ENCODE measurements around the gene GPC5. TPM values are rescaled to one million over a fixed set of nuclear protein-coding genes. Genes with fewer than 3 reads are reported as not detected.
"Not testable (repeated sequence)": the region's sequence is repeated elsewhere in the genome, so short reads cannot be mapped to it uniquely, and the experiment has no call there.

GPC5 gene
- total and polyA plus RNA-seq, 2 donors: 0.06 to 5.0 TPM

DNA sequence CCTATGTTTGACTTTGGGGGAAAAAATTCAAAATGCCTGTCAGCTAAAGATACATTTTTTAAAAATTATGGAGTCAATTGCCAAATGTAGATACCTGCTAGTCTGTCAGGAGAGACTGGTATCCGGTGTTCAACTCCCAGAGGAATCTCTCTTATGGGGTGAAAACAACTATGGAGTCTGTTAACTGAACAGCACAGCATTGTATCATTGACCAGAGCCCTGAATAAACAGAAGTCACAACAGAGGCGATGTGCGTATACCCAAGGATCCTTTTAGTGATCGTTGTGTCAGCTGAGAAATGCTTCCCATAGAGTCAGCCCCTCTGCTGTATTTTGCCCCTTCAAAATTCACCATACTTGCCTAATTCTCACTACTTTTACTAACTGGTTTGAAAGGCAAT lies 257.3 kb downstream of the GPC5 start:
- H3K4me1 ChIP-seq (ENCODE audit: insufficient read depth): no peaks in the 10 kb centered on the region
- WGBS: 87% methylated on average over 4 of the region's 4 CpGs
- H3K4me3 ChIP-seq (ENCODE audit: low read depth, low read length): no peak overlapping the region
- H3K36me3 ChIP-seq (ENCODE audit: insufficient read depth): no peaks in the 10 kb centered on the region
- no peak for DNase-seq (ENCODE audit: extremely low spot score)
- no peak overlapping the region for H3K27ac ChIP-seq (ENCODE audit: low read depth)

DNA sequence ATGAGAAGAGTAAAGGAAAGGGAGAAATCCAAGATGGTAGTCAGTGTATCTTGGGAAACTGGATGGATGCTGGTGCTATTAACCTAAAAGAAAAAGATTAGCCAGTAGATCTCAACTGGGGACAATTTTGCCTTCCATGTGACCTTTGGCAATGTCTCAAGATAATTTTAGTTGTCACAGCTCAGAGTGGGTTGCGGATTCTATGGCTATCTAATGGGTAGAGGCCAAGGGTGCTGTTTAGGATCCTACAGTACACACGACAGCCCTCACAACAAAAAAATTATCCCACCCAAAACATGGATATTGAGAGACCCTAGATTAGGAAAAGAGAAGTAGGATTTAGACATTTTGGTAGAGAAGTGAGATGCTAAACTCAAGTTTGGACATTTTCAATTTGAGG lies 258.9 kb downstream of the GPC5 start:
- Histone ChIP-seq H3K27ac (ENCODE audit: low read depth) (no peak overlapping the region), H3K36me3 (ENCODE audit: insufficient read depth) (no peaks in the 10 kb centered on the region), H3K4me1 (ENCODE audit: insufficient read depth) (no peaks in the 10 kb centered on the region), H3K4me3 (ENCODE audit: low read depth, low read length) (no peak overlapping the region)
- DNase-seq (ENCODE audit: extremely low spot score): no peak
- WGBS: 80% methylated on average over 2 of the region's 2 CpGs

DNA sequence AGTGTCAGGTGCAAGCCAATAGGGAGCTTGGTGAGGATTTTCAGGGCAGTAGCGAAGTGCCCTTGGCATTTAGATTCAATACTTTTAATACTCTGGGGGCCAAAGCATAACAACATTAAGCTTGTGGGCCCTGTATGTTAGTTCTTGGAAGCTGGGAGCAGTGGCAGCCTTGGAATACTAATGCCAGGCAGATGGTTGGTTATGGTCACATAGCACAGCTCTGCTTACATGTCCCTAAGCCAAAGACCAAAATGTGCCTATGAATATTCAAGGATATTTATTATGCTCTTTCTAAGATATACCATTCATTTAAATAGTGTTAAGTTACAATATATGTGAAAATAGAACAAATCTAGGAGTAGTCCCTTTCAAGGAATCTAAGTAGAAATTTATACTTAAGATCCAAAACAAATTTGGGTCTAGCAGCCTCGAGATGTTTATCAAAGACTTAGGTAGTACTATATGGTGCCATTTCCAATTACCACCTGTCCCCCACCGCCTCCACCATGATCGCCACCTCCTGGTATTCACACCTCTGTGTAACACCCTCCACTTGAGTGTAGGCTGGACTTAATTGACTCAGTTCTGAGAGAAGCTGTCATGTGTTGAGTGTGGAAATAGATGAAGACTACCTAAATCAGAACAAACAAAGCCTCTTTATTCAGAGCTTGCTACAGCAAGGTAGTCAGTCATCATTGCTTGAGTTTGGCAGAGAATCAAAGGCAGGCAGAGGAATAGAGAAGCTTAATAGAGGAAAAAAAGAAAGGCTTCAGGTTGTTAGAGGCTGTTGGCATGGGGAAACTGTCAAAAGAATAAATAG lies 261.0 kb downstream of the GPC5 start:
- 76% methylated on average over 4 of the region's 4 CpGs for WGBS
- Histone ChIP-seq H3K27ac (ENCODE audit: low read depth) (no peak overlapping the region), H3K4me1 (ENCODE audit: insufficient read depth) (no peaks in the 10 kb centered on the region), H3K36me3 (ENCODE audit: insufficient read depth) (no peaks in the 10 kb centered on the region), H3K4me3 (ENCODE audit: low read depth, low read length) (no peak overlapping the region)
- no peak for DNase-seq (ENCODE audit: extremely low spot score)

DNA sequence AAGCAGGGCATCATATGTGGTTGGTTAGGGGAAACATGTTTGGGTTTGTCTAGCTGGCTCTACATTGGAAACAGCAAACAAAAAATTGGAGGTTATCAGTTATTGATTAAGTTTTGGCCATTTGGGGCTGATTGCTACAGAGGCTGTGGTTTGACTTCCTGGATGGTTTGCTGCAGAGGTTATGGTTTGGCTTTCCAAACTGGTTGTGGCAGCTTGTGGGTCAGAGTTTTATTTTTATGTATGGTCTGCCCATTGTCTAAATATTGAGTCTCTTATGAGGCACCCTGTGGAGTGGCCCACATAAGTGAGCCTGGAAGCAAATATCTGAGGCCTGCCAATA lies 261.6 kb downstream of the GPC5 start:
- Histone ChIP-seq H3K27ac (ENCODE audit: low read depth) (no peak overlapping the region), H3K4me3 (ENCODE audit: low read depth, low read length) (no peak overlapping the region)
- no peak for DNase-seq (ENCODE audit: extremely low spot score)

DNA sequence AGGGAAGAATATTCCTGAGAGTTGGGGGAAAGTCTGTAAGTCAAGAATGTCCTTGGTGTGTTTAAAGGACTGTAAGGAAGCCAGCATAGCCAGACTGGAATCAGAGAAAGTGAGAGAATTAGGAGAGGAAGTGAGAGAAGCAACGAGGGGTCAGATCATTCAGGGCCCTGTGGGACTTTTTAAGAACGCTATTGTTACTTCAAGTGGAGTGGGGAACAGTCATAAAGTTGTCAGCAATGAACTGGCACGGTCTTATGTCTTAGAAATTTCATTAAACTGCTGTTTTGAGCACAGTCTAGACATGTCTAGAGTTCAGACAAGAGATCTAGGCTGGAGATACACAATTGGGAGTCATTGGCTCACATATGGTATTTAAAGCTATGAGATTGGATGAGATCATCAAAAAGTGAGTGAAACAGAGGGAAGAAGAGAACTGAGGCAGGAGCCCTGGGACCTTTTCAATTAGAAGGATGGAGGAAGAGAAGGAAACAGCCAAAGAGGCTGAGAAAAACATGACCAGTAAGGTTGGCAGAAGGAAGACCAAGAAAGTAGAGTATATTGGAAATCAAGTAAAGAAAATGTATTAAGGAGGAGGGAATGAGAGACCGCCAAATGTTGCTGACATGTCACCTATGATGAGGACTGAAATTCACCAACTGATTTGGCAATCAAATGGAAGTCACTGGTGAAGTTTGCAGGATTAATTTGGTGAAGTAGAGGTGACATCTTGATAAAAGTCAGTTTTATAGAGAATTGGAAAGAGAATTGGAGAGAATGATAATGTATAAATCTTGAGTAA lies 263.5 kb downstream of the GPC5 start:
- 63% methylated on average over 4 of the region's 4 CpGs for WGBS

More for the DNA sequence above, 261.6 kb downstream of the GPC5 start:
- Histone ChIP-seq H3K36me3 (ENCODE audit: insufficient read depth) (no peaks in the 10 kb centered on the region), H3K4me1 (ENCODE audit: insufficient read depth) (no peaks in the 10 kb centered on the region)

DNA sequence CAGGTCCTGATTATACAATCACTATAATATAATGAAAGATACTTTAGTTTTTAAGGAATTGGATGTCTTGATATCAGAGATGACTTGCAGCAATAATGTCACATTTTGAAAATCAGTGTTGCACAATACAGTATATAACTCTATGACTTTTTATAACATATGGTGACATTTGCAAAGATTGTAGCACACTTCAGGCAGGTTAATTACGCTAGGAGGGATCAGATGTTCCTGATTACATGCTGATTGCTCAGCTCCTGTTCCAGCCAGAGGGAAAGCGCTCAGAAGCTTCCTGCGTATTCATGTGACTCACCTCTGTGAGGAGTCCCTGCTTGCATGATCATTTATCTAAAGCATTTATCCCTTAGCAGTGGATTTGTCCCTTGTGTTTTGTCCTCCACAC lies 265.6 kb downstream of the GPC5 start:
- 77% methylated on average over 3 of the region's 3 CpGs for WGBS
- no peaks in the 10 kb centered on the region for H3K36me3 ChIP-seq (ENCODE audit: insufficient read depth)
- no peak for DNase-seq (ENCODE audit: extremely low spot score)
- no peak overlapping the region for H3K27ac ChIP-seq (ENCODE audit: low read depth)
- H3K4me1 ChIP-seq (ENCODE audit: insufficient read depth): no peaks in the 10 kb centered on the region
- H3K4me3 ChIP-seq (ENCODE audit: low read depth, low read length): no peak overlapping the region

More for the DNA sequence above, 263.5 kb downstream of the GPC5 start:
- H3K36me3 ChIP-seq (ENCODE audit: insufficient read depth): no peaks in the 10 kb centered on the region
- no peak for DNase-seq (ENCODE audit: extremely low spot score)
- H3K4me3 ChIP-seq (ENCODE audit: low read depth, low read length): no peak overlapping the region
- H3K27ac ChIP-seq (ENCODE audit: low read depth): no peak overlapping the region
- H3K4me1 ChIP-seq (ENCODE audit: insufficient read depth): no peaks in the 10 kb centered on the region

DNA sequence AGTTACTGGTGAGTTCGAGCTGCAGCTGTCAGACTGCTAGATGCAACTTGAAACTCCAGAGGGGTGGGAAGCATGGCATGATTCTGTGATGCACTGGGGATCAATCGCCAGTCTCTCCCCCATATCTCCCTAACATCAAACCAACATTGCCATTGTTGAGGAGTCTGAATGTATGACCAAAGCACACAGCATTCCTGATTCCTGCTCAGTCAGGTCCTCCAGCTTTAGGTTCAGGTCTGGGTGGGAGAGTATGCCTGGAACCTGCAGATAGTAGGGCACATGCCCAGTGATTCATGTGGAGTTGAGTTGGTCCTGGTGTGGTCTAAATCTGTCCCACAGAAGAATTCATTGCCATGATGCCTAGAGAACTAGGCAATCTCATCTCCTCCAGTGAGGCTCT lies 269.1 kb downstream of the GPC5 start:
- DNase-seq (ENCODE audit: extremely low spot score): no peak
- no peaks in the 10 kb centered on the region for H3K4me1 ChIP-seq (ENCODE audit: insufficient read depth)
- 83% methylated on average over 2 of the region's 2 CpGs for WGBS

DNA sequence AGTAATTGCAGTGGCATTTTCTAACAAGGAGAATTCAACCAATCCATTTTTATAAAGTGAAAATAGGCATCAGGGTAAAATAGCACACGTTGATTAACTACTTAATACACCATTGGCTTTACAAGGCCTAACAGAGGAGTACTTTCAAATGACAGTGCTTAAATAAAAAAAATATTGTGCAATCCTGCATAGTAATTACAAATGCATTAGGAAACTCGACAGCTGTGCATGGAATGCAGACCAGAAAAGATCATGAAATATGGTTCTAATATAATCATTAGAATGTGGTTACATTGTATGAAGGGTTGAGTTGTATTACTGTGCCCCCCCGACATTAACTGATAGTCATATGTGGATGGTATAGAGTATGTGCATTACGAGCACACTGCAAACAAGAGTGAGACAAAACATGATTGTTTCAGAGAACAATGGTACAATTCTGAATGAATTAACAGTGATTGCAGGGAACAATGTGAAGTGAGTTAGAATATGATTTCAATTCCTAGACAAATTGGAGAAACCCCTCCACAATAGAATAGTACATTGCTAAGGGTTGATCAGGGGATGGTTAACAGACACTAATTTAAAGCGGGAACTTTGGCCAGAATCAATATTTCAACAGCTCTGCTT lies 270.6 kb downstream of the GPC5 start:
- Histone ChIP-seq H3K4me3 (ENCODE audit: low read depth, low read length) (no peak overlapping the region), H3K4me1 (ENCODE audit: insufficient read depth) (no peaks in the 10 kb centered on the region), H3K27ac (ENCODE audit: low read depth) (no peak overlapping the region), H3K36me3 (ENCODE audit: insufficient read depth) (no peaks in the 10 kb centered on the region)
- no peak for DNase-seq (ENCODE audit: extremely low spot score)
- WGBS: 81% methylated on average over 5 of the region's 5 CpGs

More for the DNA sequence above, 269.1 kb downstream of the GPC5 start:
- H3K27ac ChIP-seq (ENCODE audit: low read depth): no peak overlapping the region
- no peaks in the 10 kb centered on the region for H3K36me3 ChIP-seq (ENCODE audit: insufficient read depth)
- H3K4me3 ChIP-seq (ENCODE audit: low read depth, low read length): no peak overlapping the region

DNA sequence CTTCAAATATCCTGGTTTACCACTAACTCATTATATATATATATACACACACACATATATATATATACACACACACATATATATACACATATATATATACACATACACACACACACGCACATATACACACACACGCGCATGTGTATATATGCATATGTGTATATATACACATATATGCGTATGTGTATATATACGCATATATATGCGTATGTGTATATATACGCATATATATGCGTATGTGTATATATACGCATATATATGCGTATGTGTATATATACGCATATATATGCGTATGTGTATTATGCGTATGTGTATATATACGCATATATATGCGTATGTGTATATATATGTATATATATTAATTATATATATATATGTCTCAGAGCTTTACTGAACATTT lies 275.9 kb downstream of the GPC5 start:
- H3K36me3 ChIP-seq (ENCODE audit: insufficient read depth); DNase-seq (ENCODE audit: extremely low spot score); H3K4me3 ChIP-seq (ENCODE audit: low read depth, low read length); H3K27ac ChIP-seq (ENCODE audit: low read depth); H3K4me1 ChIP-seq (ENCODE audit: insufficient read depth): not testable (repeated sequence)
- WGBS: 89% methylated on average over 15 of the region's 15 CpGs

DNA sequence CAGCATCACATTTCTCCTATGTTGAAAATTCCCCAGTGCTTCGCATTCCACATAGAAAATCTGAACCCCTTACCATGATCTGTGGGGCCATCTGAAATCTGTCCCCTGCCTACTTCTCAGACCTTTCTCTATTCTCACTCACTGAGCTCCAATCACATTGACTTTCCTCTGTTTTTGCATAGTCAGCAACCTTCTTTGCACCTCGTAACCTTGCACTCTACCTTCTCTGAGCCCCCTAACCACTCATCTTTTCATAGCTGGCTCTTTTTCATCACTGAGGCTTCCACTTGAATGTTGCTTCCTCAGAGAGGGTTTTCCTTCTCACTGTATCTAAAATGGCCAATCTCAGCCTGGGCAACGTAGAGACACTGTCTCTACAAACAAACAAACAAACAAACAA lies 286.3 kb downstream of the GPC5 start:
- Histone ChIP-seq H3K4me1 (ENCODE audit: insufficient read depth) (no peaks in the 10 kb centered on the region), H3K36me3 (ENCODE audit: insufficient read depth) (no peaks in the 10 kb centered on the region), H3K4me3 (ENCODE audit: low read depth, low read length) (no peak overlapping the region), H3K27ac (ENCODE audit: low read depth) (no peak overlapping the region)
- WGBS: 75% methylated on average over 3 of the region's 3 CpGs
- DNase-seq (ENCODE audit: extremely low spot score): no peak

DNA sequence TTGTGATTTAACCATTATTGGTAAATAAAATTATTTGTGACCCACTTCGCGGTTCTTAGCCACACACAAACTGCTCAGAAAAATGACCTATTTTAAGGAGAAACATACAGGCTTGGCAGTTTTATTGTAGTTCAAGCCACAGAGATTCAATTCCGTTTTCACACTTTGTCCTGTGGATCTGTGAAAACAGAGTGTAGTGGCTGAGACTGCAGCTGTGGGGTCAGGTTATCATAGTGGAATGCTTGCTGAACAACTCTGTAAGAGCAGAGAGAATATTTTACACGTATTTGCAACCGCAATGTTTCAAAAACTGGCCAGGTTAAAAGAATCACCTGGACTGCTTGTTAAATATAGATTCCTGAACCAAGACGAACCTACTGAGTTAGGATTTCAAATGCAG lies 292.5 kb downstream of the GPC5 start:
- no peak overlapping the region for H3K4me3 ChIP-seq (ENCODE audit: low read depth, low read length)
- no peak overlapping the region for H3K27ac ChIP-seq (ENCODE audit: low read depth)
- H3K4me1 ChIP-seq (ENCODE audit: insufficient read depth): no peaks in the 10 kb centered on the region
- 68% methylated on average over 6 of the region's 6 CpGs for WGBS
- no peak for DNase-seq (ENCODE audit: extremely low spot score)
- H3K36me3 ChIP-seq (ENCODE audit: insufficient read depth): no peaks in the 10 kb centered on the region

DNA sequence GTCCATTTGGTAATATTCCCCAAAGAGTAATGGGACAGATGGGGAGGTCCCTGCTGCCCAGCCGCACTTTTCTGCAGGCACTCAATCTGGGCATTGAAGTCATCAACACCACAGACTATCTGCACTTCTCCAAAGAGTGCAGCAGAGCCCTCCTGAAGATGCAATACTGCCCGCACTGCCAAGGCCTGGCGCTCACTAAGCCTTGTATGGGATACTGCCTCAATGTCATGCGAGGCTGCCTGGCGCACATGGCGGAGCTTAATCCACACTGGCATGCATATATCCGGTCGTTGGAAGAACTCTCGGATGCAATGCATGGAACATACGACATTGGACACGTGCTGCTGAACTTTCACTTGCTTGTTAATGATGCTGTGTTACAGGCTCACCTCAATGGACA lies 295.0 kb downstream of the GPC5 start:
- no peaks in the 10 kb centered on the region for H3K4me1 ChIP-seq (ENCODE audit: insufficient read depth)
- no peak overlapping the region for H3K4me3 ChIP-seq (ENCODE audit: low read depth, low read length)
- H3K27ac ChIP-seq (ENCODE audit: low read depth): no peak overlapping the region
- DNase-seq (ENCODE audit: extremely low spot score): no peak
- H3K36me3 ChIP-seq (ENCODE audit: insufficient read depth): no peaks in the 10 kb centered on the region
- 93% methylated on average over 11 of the region's 11 CpGs for WGBS

DNA sequence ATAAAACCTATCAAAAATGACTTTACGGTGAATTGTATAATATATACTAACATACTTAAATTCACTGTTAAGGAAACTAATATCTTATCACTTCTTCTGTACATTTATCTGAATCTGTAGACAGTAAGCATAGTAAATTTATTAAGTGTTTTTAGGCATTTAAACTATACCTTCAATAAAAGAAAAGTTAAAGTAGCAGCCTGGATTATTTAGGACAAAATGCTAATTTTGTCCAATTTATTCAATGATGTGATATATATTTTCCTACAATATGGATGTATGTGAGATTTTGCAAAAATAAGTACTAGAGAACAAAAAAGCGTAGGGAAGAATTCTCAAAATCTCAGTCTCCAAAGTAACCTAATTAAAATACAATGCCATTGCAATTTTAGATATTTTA lies 299.9 kb downstream of the GPC5 start:
- WGBS: 96% methylated on average over 2 of the region's 2 CpGs
- H3K27ac ChIP-seq (ENCODE audit: low read depth): no peak overlapping the region
- H3K4me1 ChIP-seq (ENCODE audit: insufficient read depth): no peaks in the 10 kb centered on the region
- no peak for DNase-seq (ENCODE audit: extremely low spot score)
- no peak overlapping the region for H3K4me3 ChIP-seq (ENCODE audit: low read depth, low read length)
- no peaks in the 10 kb centered on the region for H3K36me3 ChIP-seq (ENCODE audit: insufficient read depth)

DNA sequence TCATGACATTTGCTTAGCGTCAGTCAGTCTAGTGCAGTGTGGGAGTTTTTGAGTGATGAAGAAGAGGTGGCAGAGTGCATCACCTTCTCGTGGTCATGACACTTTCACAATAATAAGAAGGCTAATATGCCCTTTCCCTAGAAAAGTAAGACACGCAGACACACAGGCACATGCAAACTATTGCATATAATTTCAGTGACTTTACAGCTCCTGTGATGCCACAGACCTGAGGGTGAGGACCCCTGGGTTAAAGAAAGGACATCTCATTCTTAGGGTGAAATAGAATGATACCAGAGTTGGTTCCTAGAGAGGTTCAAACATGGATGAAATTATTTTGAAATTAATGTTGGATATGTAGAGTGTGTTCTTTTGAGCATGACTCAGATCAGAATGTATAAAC lies 300.3 kb downstream of the GPC5 start:
- WGBS: 89% methylated on average over 3 of the region's 3 CpGs

More for the DNA sequence above, 300.3 kb downstream of the GPC5 start:
- no peak for DNase-seq (ENCODE audit: extremely low spot score)
- Histone ChIP-seq H3K36me3 (ENCODE audit: insufficient read depth) (no peaks in the 10 kb centered on the region), H3K4me3 (ENCODE audit: low read depth, low read length) (no peak overlapping the region), H3K27ac (ENCODE audit: low read depth) (no peak overlapping the region), H3K4me1 (ENCODE audit: insufficient read depth) (no peaks in the 10 kb centered on the region)
